Right lobe of liver (tissue), 4 donors: ENCODE results near the gene CCBE1.

Experiments used
- POLR2A ChIP-seq: fragments of 450-650 bp; IDR thresholded peaks from one replicate; pipeline ENCODE4 v1.6.1; 2017; ENCODE audit warnings: antibody characterized with exemption, mild to moderate bottlenecking
- TF ChIP-seq, protein P1 (sequence below), 4 donors: fragments of 200-600 bp in 3 of 4; fragments of 450-650 bp in 1 of 4; IDR thresholded peaks; one replicate each; pipeline versions ENCODE4 v1.5.1 to v1.8.0; 2016 to 2022; ENCODE audit warnings: antibody characterized with exemption in 4 of 4, mild to moderate bottlenecking in 2 of 4
- donor health status: DM: no; HTN: no; CAD: no.
- donor health status: DM: no; HTN: no; CAD: no.
- donor health status: DM: no; HTN: yes; CAD: no.

- TF ChIP-seq, protein P1, sequence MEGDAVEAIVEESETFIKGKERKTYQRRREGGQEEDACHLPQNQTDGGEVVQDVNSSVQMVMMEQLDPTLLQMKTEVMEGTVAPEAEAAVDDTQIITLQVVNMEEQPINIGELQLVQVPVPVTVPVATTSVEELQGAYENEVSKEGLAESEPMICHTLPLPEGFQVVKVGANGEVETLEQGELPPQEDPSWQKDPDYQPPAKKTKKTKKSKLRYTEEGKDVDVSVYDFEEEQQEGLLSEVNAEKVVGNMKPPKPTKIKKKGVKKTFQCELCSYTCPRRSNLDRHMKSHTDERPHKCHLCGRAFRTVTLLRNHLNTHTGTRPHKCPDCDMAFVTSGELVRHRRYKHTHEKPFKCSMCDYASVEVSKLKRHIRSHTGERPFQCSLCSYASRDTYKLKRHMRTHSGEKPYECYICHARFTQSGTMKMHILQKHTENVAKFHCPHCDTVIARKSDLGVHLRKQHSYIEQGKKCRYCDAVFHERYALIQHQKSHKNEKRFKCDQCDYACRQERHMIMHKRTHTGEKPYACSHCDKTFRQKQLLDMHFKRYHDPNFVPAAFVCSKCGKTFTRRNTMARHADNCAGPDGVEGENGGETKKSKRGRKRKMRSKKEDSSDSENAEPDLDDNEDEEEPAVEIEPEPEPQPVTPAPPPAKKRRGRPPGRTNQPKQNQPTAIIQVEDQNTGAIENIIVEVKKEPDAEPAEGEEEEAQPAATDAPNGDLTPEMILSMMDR (IDR thresholded peaks at IDR 0.05) = no peak
- TF ChIP-seq POLR2A = no peak
Measured at GRCh38 chr18:59609654-59610053, 87.6 kb downstream of the CCBE1 start.
